Natural killer cell (primary cell): ENCODE data around the gene HSPA2. TPM values are rescaled to one million over a fixed set of nuclear protein-coding genes. Genes with fewer than 3 reads are reported as not detected.

Source experiments
- ATAC-seq, 3 donors: fragments of 150-1000 bp in 2 of 3; fragments of 200-7000 bp in 1 of 3; cut with Tn5 transposase; 1 replicate in 1 of 3; 2 replicates in 2 of 3; pipeline ENCODE4 v1.10.0; 2021; ENCODE audit warnings: mild to moderate bottlenecking in 2 of 3, moderate library complexity in 2 of 3
- DNase-seq, 2 donors: peaks; one replicate each; pipeline versions ENCODE4 v3.0.0 to v3.0.0-alpha.2; 2013 to 2021; ENCODE audit warnings: mixed read lengths in 1 of 2
- H3K27ac ChIP-seq: one replicate; pipeline ENCODE4 v1.5.1; 2013; ENCODE audit warnings: mild to moderate bottlenecking, low read length
- H3K27me3 ChIP-seq: one replicate; pipeline ENCODE4 v1.6.1; 2013; ENCODE audit warnings: low read length; ENCODE audit not compliant: control insufficient read depth, insufficient read depth
- H3K36me3 ChIP-seq: one replicate; pipeline ENCODE4 v1.6.1; 2013; ENCODE audit warnings: low read length; ENCODE audit not compliant: control insufficient read depth, insufficient read depth
- H3K4me1 ChIP-seq: one replicate; pipeline ENCODE4 v1.6.1; 2013; ENCODE audit warnings: low read length; ENCODE audit not compliant: control insufficient read depth, insufficient read depth
- H3K4me3 ChIP-seq: one replicate; pipeline ENCODE4 v1.5.1; 2013; ENCODE audit warnings: low read length
- H3K9me3 ChIP-seq: one replicate; pipeline ENCODE4 v1.6.1; 2013; ENCODE audit warnings: low read length; ENCODE audit not compliant: control insufficient read depth, insufficient read depth
- H3K27ac Mint-ChIP-seq, 2 donors: one replicate each; pipeline ENCODE4 v1.8.0; 2022; ENCODE audit warnings: mild to moderate bottlenecking in 2 of 2, mixed read lengths in 2 of 2, moderate library complexity in 1 of 2
- H3K27me3 Mint-ChIP-seq, 2 donors: one replicate each; pipeline ENCODE4 v1.8.0; 2022; ENCODE audit warnings: low read depth in 2 of 2, mixed read lengths in 2 of 2
- H3K36me3 Mint-ChIP-seq: one replicate; pipeline ENCODE4 v1.8.0; 2022; ENCODE audit warnings: mixed read lengths
- H3K4me1 Mint-ChIP-seq, 2 donors: one replicate each; pipeline ENCODE4 v1.8.0; 2022; ENCODE audit warnings: mixed read lengths in 2 of 2
- H3K4me3 Mint-ChIP-seq: one replicate; pipeline ENCODE4 v1.8.0; 2022; ENCODE audit warnings: mild to moderate bottlenecking, moderate library complexity, mixed read lengths
- H3K9me3 Mint-ChIP-seq, 2 donors: one replicate each; pipeline ENCODE4 v1.8.0; 2022; ENCODE audit warnings: mixed read lengths in 2 of 2
- WGBS: methylation state at CpG from one replicate; pipeline ENCODE4 v1.1.7; 2013; ENCODE audit warnings: missing lambda C conversion rate; ENCODE audit not compliant: insufficient coverage; 5-methylcytosine and 5-hydroxymethylcytosine counted together
- intact Hi-C: fragments of 100-400 bp; cut with micrococcal nuclease; formaldehyde crosslinking; loops from one replicate; pipeline ENCODE4 v1.14.2; 2022
- total RNA-seq, 4 donors: library from RNA; stranded (reverse); fragments of 120-200 nt in 1 of 4; gene quantifications; one replicate each; pipeline versions ENCODE4 v1.2.3 to v1.2.4, GENCODE V29; 2013 to 2022
- TF ChIP-seq, protein P1 (sequence below): fragments of 200-600 bp; IDR thresholded peaks from one replicate; pipeline ENCODE4 v1.8.0; 2022; ENCODE audit warnings: antibody characterized with exemption

HSPA2 gene
- total RNA-seq, 3 donors from 2014 or later (not counting 1 experiment from before 2014, with no cell fraction given), result 1.1 to 1.5 (median 1.1) TPM

DNA sequence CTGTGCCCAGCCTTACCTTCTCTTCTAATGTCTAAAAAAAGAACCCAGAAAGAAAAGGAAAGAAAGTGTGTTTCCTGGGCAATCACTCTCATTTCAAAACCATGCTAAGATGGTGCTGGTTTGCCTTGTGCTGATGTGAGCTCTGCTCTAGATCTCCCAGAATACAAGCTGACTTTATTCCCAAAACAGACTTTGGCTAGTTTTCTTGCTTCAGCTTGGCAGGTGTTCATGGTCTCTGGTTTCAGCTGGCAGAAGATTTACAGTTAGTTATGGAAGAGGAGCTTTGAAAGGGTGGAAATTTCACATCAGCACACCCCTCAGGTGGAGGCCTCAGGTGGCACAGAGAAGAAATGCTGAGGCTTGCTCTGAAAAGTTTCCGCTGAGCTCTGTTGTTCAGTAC is 43.6 kb downstream of the HSPA2 start:
- no peaks in the 10 kb centered on the region for H3K9me3 ChIP-seq
- no peaks in the 10 kb centered on the region for H3K36me3 ChIP-seq
- no peaks in the 10 kb centered on the region for H3K9me3 Mint-ChIP-seq
- no peak overlapping the region for H3K4me3 ChIP-seq
- no peaks in the 10 kb centered on the region for H3K27me3 Mint-ChIP-seq
- TF ChIP-seq, protein P1, sequence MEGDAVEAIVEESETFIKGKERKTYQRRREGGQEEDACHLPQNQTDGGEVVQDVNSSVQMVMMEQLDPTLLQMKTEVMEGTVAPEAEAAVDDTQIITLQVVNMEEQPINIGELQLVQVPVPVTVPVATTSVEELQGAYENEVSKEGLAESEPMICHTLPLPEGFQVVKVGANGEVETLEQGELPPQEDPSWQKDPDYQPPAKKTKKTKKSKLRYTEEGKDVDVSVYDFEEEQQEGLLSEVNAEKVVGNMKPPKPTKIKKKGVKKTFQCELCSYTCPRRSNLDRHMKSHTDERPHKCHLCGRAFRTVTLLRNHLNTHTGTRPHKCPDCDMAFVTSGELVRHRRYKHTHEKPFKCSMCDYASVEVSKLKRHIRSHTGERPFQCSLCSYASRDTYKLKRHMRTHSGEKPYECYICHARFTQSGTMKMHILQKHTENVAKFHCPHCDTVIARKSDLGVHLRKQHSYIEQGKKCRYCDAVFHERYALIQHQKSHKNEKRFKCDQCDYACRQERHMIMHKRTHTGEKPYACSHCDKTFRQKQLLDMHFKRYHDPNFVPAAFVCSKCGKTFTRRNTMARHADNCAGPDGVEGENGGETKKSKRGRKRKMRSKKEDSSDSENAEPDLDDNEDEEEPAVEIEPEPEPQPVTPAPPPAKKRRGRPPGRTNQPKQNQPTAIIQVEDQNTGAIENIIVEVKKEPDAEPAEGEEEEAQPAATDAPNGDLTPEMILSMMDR, result no peak
- no peak overlapping the region for H3K27ac Mint-ChIP-seq
- H3K4me1 Mint-ChIP-seq, result no peaks in the 10 kb centered on the region
- WGBS, result 100% methylated on average over 1 of the region's 1 CpG
- DNase-seq, result no peak
- no peak for ATAC-seq
- intact Hi-C loops, result no loop called here
- no peaks in the 10 kb centered on the region for H3K27me3 ChIP-seq
- no peaks in the 10 kb centered on the region for H3K36me3 Mint-ChIP-seq
- no peak overlapping the region for H3K4me3 Mint-ChIP-seq
- H3K27ac ChIP-seq, result no peak overlapping the region
- no peaks in the 10 kb centered on the region for H3K4me1 ChIP-seq

DNA sequence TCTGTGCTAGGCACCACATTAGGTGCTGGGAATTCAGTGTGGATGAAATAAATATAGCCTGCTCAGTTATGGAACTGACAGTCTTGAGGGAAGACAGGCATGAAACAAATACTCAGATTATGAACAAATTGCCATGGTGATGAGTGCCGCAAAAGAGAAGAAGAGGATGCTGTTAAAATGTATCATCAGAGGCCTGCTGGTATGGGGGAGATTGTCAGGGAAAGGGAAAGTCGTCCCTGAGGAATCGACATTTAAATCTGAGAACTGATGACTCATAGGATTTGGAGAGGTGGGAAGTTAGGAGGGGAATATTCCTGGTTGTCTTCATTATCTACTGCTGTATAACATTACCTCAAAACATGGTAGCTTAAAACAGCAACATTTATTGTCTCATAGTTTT is 51.3 kb downstream of the HSPA2 start:
- WGBS, result 92% methylated on average over 3 of the region's 3 CpGs
- Histone ChIP-seq H3K27me3 (no peaks in the 10 kb centered on the region), H3K36me3 (no peaks in the 10 kb centered on the region), H3K9me3 (no peaks in the 10 kb centered on the region), H3K27ac (no peak overlapping the region), H3K4me3 (no peak overlapping the region), H3K4me1 (no peaks in the 10 kb centered on the region)
- Mint-ChIP-seq H3K27me3 (peaks cover 12 to 19% of the 10 kb centered on the region in 2 donors), H3K27ac (no peak overlapping the region), H3K4me3 (no peak overlapping the region), H3K36me3 (no peaks in the 10 kb centered on the region), H3K9me3 (no peaks in the 10 kb centered on the region), H3K4me1 (no peaks in the 10 kb centered on the region)
- DNase-seq (no peak), ATAC-seq (no peak)
- intact Hi-C loops, result no loop called here
- TF ChIP-seq, protein P1, result no peak

Other genes starting within 250 kb of the HSPA2 start
- gene ESR2, start 246.4 kb upstream of the HSPA2 start, total RNA-seq, result under 1 TPM in 1 of 3 donors, not detected in 2; 0.53 TPM
- 10 to 100 TPM; 27.6 to 34.6 (median 28.0) TPM for gene MTHFD1, start 152.4 kb upstream of the HSPA2 start, total RNA-seq
- gene AKAP5, start 75.2 kb upstream of the HSPA2 start, total RNA-seq, result 10 to 100 TPM; 11.1 to 16.3 (median 12.0) TPM
- gene ZBTB25, start 36.9 kb upstream of the HSPA2 start, total RNA-seq, result 10 to 100 TPM; 29.7 to 36.7 (median 31.1) TPM
- gene ZBTB1, start 36.0 kb upstream of the HSPA2 start, total RNA-seq, result 100 to 1,000 TPM; 146 to 166 (median 151) TPM
- gene PPP1R36, start 9.2 kb downstream of the HSPA2 start, total RNA-seq, result 1 to 10 TPM in 2 of 3 donors, under 1 TPM in 1; 0.60 to 1.2 (median 1.0) TPM
- 100 to 1,000 TPM; 184 to 285 (median 225) TPM for gene PLEKHG3, start 163.7 kb downstream of the HSPA2 start, total RNA-seq